HG03342 (cell line): ENCODE data around the gene SUN1.
"Not testable (repeated sequence)": the region's sequence is repeated elsewhere in the genome, so short reads cannot be mapped to it uniquely, and the experiment has no call there.

Experiments used
- ATAC-seq: cut with Tn5 transposase; IDR thresholded peaks from one replicate; pipeline ENCODE4 v1.9.1; 2021; ENCODE audit warnings: mild to moderate bottlenecking, moderate library complexity; ENCODE audit not compliant: unreplicated experiment

The SUN1 gene

DNA sequence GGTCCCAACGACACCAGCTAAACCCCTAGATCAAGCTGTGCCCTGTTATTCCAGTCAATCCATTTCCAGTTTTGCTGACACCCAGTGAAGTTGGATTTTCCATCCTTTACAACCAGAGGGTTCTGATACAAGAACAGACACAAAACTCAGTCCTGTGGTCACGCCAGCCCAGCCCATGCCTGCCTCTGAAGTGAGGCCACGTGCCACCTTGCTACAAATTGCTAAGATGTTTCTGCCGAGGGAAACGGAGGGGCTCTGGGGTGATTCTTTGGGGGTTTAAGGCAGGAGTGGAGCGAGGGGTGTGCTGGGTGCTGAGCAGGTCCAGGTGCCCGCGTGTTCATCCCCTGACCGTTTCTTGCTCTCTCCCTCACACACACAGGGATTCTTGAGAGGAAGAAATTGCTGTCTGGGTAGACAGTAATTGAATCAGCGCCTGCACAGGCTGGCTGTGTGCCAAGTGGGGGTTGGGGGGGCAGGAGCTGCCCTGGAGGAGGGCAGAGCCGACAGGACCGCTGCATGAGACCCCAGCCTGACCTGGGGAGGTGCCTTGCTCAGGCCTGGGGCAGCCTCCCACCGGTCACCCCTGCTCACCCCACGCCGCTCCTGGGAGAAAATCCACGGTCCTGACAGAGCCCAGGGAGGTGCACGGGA is 84.1 kb downstream of the SUN1 start:
- ATAC-seq = no peak

DNA sequence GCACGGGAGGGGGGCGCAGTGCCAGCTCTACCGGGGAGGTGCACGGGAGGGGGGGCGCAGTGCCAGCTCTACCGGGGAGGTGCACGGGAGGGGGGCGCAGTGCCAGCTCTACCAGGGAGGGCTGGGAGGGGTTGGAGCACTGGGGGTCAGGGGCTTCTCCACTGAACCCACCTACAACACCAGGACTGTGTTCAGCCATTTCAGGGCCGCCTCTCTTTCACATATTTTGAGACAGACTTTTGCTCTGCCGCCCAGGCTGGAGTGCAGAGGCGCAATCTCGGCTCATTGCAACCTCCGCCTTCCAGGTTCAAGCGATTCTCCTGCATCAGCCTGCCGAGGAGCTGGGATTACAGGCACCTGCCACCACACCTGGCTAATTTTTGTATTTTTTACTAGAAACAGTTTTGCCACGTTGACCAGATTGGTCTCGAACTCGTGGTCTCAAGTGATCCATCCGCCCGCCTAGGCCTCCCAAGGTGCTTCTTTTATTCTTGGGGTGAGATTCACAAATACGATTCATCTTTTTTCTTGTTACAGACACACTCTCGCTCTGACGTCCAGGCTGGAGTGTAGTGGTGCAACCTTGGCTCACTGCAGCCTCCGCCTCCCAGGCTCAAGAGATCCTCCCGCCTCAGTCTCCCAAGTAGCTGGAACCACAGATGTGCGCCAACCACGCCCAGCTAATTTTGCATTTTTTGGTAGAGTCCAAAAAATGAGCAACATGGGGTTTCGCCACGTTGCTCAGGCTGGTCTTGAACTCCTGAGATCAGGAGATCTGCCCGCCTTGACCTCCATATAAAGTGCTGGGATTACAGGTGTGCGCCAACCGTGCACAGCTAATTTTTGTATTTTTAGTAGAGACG is 85.2 kb downstream of the SUN1 start:
- no peak for ATAC-seq

DNA sequence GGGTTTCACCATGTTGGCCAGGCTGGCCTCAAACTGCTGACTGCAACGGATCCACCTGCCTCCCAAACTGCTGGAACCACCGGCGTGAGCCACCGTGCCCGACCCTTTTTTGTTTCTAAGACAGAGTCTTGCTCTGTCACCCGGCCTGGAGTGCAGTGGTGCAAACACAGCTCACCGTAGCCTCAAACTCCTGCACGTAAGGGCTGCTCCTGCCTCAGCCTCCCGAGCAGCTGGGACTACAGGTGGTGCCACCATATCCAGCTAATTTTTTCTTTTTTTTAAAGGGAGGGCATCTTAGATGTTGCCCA is 85.8 kb downstream of the SUN1 start:
- no peak for ATAC-seq

DNA sequence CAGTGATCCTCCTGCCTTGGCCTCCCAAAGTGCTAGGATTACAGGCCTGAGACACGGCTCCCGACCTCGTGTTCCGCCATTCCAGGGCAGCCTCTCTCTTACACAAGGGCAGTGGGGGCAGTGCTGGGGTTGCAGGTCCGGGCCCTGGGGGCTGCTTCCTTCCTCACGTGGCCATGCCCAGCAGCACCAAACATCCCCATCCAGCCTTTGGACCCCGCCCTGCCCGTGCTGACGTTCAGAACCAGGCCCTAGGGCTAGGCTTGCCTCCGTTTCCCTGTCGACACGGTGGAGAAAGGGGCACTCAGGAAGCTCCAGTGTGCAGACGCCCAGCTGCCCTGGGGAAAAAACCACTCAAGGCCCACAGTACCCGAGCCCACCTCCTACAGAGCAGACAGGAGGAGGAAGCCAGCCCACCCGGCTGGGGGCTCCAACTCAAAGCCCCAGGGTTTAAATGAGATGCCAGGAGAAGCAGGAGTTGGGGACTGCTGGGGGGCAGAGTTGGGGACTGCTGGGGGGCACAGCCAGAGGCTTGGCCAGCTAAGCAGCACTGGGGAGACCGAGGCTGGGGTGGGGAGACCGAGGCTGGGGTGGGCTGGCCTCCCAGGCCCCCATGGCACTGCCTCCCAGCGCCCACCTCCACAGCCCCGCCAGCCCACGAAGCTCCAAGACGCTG is 86.3 kb downstream of the SUN1 start:
- ATAC-seq = no peak

DNA sequence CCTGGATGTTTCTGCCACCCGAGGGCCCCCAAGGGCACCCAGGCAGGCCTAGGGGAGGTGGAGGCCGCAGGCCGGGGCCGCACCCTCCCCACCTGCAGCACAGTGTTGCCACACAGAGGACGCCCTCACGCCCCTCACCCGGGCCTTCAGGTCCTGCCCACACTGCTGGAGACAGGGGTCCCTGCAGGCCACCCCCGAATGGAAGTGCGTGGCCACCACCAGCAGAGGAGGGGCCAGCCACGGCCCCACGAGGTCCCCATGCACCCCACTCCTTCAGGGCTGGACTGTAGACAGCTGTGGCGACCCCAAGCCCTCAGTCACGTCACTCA is 86.8 kb downstream of the SUN1 start:
- ATAC-seq = no peak

DNA sequence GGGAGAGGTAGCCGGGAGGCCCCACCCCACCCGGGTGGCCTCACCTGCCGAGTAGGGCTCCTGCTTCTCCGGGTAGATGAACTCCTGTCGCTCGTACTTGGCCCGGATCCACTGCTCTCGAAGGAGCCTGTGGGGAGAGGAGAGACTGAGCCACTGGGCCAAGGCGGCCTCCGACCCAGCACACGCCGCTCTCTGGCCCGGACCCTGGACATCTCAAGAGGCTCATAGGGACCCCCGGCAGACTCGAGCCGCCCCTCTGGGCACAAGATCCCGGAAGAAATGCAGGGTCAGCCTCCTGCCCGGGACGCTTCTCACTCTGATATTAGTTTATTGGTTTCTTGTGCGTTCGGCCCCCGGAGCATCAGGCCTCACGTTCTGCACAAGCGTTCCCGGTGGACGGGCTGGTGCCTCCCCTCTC is 87.7 kb downstream of the SUN1 start:
- ATAC-seq = no peak

DNA sequence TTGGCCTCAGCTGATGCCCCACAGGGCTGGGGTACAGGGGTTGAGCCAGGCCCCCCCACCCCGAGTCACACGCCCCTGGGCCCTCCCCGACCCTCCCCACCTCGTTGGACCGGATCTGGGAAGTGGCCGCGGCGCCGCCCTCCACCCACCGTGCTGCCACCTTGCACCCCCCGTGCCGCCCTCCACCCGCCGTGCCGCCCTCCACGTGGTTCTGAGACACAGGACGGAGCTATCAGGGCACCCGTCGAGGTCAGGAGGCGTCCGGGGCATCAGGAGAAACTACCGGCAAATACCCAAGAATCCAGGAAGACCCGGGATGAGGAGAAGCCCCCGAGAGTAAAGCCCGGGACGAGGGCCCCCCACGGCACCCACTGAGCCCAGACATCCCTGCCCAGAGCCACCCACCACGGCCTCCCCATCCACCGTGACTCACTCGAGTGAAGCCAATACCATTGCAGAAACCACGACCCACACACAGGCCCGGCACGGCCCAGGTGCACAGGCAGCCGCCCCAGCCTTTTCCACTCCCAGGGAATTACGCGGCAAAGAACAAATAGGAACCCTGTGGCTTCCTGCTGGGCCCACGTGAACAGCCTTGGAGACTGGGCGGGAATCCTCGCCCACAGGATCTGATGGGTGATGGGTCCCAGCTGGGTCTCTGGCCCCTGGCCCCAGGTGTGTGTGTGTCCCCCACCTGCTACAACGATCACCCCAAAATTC is 88.2 kb downstream of the SUN1 start:
- no peak for ATAC-seq

DNA sequence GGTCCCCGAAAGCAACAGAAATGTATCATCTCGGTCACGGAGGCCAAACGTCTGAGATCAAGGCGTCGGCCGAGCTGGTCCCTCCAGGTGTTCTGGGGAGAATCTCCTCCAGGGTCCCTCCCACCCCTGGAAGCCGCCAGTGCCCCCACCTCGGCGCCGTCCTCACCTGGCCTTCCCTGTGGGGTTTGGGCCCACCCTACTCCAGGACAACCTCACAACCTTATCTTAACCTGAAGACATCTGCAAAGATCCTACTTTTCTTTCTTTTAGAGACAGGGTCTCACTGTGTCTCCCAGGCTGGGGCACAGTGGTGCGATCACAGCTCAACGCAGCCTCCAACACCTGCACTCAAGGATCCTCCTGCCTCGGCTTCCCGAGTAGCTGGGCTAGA is 88.8 kb downstream of the SUN1 start:
- ATAC-seq = no peak

DNA sequence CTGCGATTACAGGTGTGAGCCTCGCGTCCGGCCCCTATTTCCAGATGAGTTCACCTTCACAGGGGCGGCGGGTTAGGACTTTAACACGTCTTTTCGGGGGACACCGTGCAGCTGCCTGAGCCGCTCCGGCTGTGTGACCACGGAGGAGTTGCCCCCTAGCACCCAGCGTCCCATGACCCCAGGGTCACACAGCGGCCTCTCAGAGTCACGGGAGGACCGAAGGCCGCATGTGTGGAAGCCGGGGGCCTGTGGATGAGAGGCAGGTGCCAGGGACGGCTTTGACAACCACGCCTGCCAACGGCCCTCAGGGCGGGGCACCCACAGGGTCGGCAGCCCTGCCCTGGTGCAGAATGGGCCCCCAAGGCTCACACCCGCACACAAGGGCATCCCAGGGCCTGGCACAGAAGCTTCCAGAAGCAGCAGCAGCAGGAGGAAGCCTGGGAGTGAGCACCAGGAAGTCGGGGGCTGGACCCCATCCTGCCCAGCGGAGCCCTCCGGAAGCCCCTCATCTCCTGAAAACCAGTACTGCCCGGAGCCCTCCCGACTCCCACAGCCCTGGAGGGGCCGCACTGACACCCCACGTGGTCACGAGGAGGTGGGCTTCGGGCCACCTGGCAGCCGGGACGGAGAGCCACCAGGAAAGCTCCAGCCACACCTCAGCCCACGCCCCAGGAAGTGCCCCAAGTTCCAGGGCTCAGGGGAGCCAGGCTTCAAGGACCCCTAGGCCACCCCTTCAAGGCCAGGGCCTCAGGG is 89.5 kb downstream of the SUN1 start:
- ATAC-seq = no peak

DNA sequence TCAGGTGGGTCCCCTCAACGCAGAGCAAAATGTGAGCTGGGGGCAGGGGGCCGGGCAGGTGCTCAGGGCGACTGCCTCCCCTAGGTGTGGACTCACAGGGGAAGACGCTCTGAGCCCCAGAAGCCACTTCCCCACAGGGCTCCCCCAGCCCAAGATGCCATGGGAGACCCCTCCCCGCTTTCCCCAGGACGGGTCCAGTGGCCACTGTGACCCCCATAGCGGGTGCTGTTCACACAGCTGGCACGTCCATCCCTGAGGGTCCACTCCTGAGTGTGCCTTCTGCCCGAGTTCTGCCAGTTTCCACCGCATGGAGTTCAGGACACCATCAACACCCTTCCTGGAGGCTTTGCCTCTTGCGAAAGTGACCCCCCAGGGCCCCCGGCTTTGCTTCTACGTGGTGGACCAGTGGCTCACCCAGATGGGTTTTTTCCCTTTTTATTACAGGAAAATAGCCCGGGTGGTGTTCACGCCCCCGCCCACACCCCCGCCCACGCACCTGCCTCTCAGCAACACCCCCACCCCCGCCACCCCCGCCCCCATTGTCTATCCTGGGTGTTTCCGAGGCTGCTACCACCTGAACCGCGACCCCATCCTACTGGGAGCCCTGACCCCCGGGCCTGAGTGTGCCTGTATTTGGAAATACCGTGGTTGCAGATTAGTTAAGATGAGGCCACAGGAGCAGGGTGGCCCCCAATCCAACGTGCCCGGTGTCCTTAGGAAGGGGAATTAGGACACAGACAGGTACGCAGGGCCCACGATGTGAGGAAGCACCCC is 90.2 kb downstream of the SUN1 start:
- ATAC-seq = no peak

DNA sequence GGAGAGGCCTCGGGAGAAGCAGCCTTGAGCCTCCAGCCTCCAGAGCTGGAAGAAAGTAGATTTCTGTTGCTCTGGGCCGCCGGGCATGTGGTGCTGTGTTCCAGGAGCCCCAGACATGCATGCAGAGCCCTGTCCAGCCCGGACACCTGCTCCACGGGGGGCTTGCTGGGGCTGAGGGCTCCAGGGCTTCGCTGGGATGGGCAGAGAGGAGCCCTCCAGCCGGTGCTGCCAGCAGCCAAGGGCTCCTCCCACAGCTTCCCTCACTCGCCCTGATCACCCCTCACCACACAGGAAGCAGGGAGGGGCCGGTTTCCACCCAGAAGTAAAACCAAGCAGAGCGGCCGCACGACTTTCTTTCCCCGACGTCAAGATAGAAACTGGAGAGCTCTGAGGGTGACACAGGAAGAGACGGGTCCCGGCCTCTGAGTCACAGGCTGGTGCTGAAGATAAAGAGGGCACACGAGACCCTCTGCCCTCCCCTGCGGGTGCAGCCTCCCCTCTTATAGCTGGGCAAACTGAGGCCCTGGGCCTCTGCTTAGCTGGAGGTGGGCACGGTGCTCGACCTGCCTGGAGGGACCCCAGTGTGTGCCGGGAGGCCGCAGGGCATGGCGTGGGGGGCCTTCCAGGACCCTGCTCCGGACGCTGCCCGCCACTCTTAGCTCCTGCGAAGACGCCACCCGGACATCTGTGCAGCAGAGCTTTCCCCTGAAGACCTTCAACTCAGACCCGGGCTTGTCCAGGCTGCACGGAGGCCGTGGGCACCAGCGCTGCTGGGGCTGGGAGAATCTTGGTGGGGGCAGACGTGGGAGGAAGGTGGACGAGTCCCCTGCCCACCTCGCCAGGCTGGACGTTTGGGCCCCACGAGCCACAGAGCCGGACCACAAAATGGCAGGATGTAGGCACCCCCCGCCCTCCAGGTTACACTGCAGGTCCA is 91.1 kb downstream of the SUN1 start:
- peak; percentile 80 for ATAC-seq

DNA sequence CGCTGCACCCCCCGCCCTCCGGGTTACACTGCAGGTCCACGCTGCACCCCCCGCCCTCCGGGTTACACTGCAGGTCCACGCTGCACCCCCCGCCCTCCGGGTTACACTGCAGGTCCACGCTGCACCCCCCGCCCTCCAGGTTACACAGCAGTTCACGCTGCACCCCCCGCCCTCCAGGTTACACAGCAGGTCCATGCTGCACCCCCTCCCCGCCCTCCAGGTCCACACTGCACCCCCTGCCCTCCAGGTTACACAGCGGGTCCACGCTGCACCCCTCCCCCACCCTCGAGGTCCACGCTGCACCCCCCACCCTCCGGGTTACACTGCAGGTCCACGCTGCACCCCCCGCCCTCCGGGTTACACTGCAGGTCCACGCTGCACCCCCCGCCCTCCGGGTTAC is 91.8 kb downstream of the SUN1 start:
- ATAC-seq = not testable (repeated sequence)
